ENCODE results near the gene PHACTR1. TPM values are rescaled to one million over a fixed set of nuclear protein-coding genes. Genes with fewer than 3 reads are reported as not detected.
"Not testable (repeated sequence)": the region's sequence is repeated elsewhere in the genome, so short reads cannot be mapped to it uniquely, and the experiment has no call there.

PHACTR1 gene
- total RNA-seq, 1 experiment from 2014 or later = 2.6 TPM

GRCh38 chr6:13319891-13320564 lies 603.5 kb downstream of the PHACTR1 start:
- DNase-seq (ENCODE audit: low spot score) = no peak
- ChIA-PET CTCF (interaction anchor here (0.7 kb wide), 1 partner anchor 238 kb away, joined by 8 read pairs; no protein-coding TSS in a partner anchor), POLR2A (ENCODE audit: low non-redundant PET) (no interaction called here)
- no TSS peak for BruUV-seq (replicated peaks)
- Histone ChIP-seq H3K27me3 (replicated peaks; ENCODE audit: insufficient read depth, low read depth, low read length, poor library complexity) (no peaks in the 10 kb centered on the region), H3K27ac (ENCODE audit: low read depth, low read length, poor library complexity, severe bottlenecking) (no peak overlapping the region), H3K9me3 (ENCODE audit: low read depth, low read length, poor library complexity, severe bottlenecking) (no peaks in the 10 kb centered on the region), H3K36me3 (ENCODE audit: insufficient read depth, low read length, poor library complexity, severe bottlenecking) (peaks cover 47% of the 10 kb centered on the region), H3K4me1 (ENCODE audit: insufficient read depth, low read length, poor library complexity, severe bottlenecking) (no peaks in the 10 kb centered on the region), H3K4me3 (ENCODE audit: low read depth, low read length, poor library complexity, severe bottlenecking) (no peak overlapping the region)
- intact Hi-C loops (cut with micrococcal nuclease; ENCODE audit: unreplicated experiment) = no loop called here
- no peak for TF ChIP-seq EZH2 (IDR thresholded peaks at IDR 0.05; ENCODE audit: borderline replicate concordance, low read depth, low read length, poor library complexity, severe bottlenecking)
- no peak for TF ChIP-seq CTCF (conservative IDR thresholded peaks at IDR 0.05; ENCODE audit: low read depth, low read length)

- Histone ChIP-seq H3K4me1 (ENCODE audit: insufficient read depth, low read length, poor library complexity, severe bottlenecking) (peaks cover 18% of the 10 kb centered on the region), H3K36me3 (ENCODE audit: insufficient read depth, low read length, poor library complexity, severe bottlenecking) (peaks cover 11% of the 10 kb centered on the region)
- H3K4me3 ChIP-seq (ENCODE audit: low read depth, low read length, poor library complexity, severe bottlenecking); CTCF ChIA-PET; H3K27me3 ChIP-seq (replicated peaks; ENCODE audit: insufficient read depth, low read depth, low read length, poor library complexity); H3K27ac ChIP-seq (ENCODE audit: low read depth, low read length, poor library complexity, severe bottlenecking); H3K9me3 ChIP-seq (ENCODE audit: low read depth, low read length, poor library complexity, severe bottlenecking); intact Hi-C loops (cut with micrococcal nuclease; ENCODE audit: unreplicated experiment); BruUV-seq (replicated peaks); POLR2A ChIA-PET (ENCODE audit: low non-redundant PET); DNase-seq (ENCODE audit: low spot score): not testable (repeated sequence)
Observed at GRCh38 chr6:13326031-13326586, 609.5 kb downstream of the PHACTR1 start.

- POLR2A ChIA-PET (ENCODE audit: low non-redundant PET) = no interaction called here
- Histone ChIP-seq H3K27ac (ENCODE audit: low read depth, low read length, poor library complexity, severe bottlenecking) (peak overlapping the region; percentile 86), H3K27me3 (replicated peaks; ENCODE audit: insufficient read depth, low read depth, low read length, poor library complexity) (no peaks in the 10 kb centered on the region), H3K4me3 (ENCODE audit: low read depth, low read length, poor library complexity, severe bottlenecking) (peak overlapping the region; percentile 82), H3K36me3 (ENCODE audit: insufficient read depth, low read length, poor library complexity, severe bottlenecking) (peaks cover 11% of the 10 kb centered on the region), H3K9me3 (ENCODE audit: low read depth, low read length, poor library complexity, severe bottlenecking) (no peaks in the 10 kb centered on the region), H3K4me1 (ENCODE audit: insufficient read depth, low read length, poor library complexity, severe bottlenecking) (peaks cover 18% of the 10 kb centered on the region)
- intact Hi-C loops (cut with micrococcal nuclease; ENCODE audit: unreplicated experiment) = no loop called here
- DNase-seq (ENCODE audit: low spot score) = peak; percentile 42
- BruUV-seq (replicated peaks) = no TSS peak
- no peak for TF ChIP-seq EZH2 (IDR thresholded peaks at IDR 0.05; ENCODE audit: borderline replicate concordance, low read depth, low read length, poor library complexity, severe bottlenecking)
- no peak for TF ChIP-seq CTCF (conservative IDR thresholded peaks at IDR 0.05; ENCODE audit: low read depth, low read length)
- CTCF ChIA-PET = no interaction called here
Observed at GRCh38 chr6:13327691-13328075, 611.1 kb downstream of the PHACTR1 start.
